Activated CD4-positive, alpha-beta T cell treated with anti-CD3 and anti-CD28 coated beads for 36 hours (primary cell): ENCODE measurements around the gene CNOT10. TPM values are rescaled to one million over a fixed set of nuclear protein-coding genes. Genes with fewer than 3 reads are reported as not detected.
"Not testable (repeated sequence)": the region's sequence is repeated elsewhere in the genome, so short reads cannot be mapped to it uniquely, and the experiment has no call there.

Experiments
- ATAC-seq: fragments of 200-7000 bp; cut with Tn5 transposase; one replicate; pipeline ENCODE4 v1.10.0; 2021; ENCODE audit warnings: mild to moderate bottlenecking, moderate library complexity
- CTCF ChIA-PET: fragments of 350-600 bp; sonication (Branson Sonifier 250); formaldehyde crosslinking; loops from one replicate; lab custom pipeline; 2021; ENCODE audit warnings: antibody characterized with exemption; lab: Charles Lee
- POLR2A ChIA-PET: fragments of 350-600 bp; sonication (Branson Sonifier 250); formaldehyde crosslinking; loops from one replicate; lab custom pipeline; 2021; ENCODE audit warnings: antibody characterized with exemption, inconsistent platforms; lab: Charles Lee
- DNase-seq: peaks from one replicate; pipeline ENCODE4 v3.0.0-alpha.2; 2020
- H3K27ac Mint-ChIP-seq: one replicate; pipeline ENCODE4 v1.8.0; 2021; ENCODE audit warnings: mixed read lengths
- H3K27me3 Mint-ChIP-seq: one replicate; pipeline ENCODE4 v1.8.0; 2021; ENCODE audit warnings: mixed read lengths
- H3K36me3 Mint-ChIP-seq: one replicate; pipeline ENCODE4 v1.8.0; 2021; ENCODE audit warnings: low read depth, mixed read lengths
- H3K4me1 Mint-ChIP-seq: one replicate; pipeline ENCODE4 v1.8.0; 2021; ENCODE audit warnings: mixed read lengths
- H3K4me3 Mint-ChIP-seq: one replicate; pipeline ENCODE4 v1.8.0; 2021; ENCODE audit warnings: mild to moderate bottlenecking, moderate library complexity, mixed read lengths
- H3K9me3 Mint-ChIP-seq: one replicate; pipeline ENCODE4 v1.8.0; 2021; ENCODE audit warnings: low read depth, mixed read lengths
- intact Hi-C, 2 experiments: fragments of 100-400 bp; cut with DNase I in 1 of 2; cut with micrococcal nuclease in 1 of 2; formaldehyde crosslinking; loops; one replicate each; pipeline versions ENCODE4 v1.14.2 to v1.15.1; 2022 to 2024; cut with DNase I, micrococcal nuclease
- total RNA-seq, 2 experiments: library from RNA; stranded (reverse); gene quantifications; one replicate each; pipeline ENCODE4 v1.2.3, GENCODE V29; 2021

CNOT10 gene
- total RNA-seq, 2 experiments from 2014 or later: 57.7 to 76.9 TPM

DNA sequence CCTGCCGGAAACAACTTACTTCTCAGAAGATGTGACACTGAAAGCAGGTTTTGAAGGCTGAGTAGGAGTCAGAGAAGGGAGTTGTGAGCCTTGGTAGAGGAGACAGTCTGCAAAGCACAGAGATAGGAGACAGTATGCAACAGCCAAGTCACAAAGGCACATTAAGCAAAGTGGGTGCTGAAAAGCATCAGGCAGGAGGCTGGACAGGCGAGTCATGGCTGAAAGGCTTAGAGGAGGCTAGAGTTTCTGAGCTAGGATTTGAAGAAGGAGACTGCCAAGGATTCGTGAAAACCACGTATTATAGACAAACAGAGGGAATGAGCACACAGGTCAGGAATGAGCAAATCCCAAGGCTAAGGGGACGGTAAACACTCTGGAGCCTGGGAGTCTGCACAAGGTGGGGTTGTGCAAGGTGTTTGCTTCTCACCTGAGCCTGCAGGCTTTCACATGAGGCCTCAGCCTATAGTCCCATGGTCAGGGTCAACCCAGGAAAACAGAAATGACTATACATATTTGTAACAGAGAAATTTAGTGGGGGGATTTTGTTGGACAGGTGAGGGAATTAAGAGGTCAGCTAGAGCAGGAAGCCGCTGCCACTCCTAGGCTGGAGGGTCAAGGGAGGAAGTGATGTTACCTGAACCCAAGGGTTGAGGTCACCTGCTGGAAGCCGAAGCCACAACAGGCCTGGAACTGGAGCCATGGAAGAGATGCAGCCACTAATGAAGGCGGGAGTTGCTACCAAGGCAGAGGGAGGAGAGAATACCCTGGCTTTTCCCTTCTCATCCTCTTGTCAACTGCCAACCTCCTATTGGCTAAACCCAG lies 109.7 kb downstream of the CNOT10 start:
- no peak for ATAC-seq
- intact Hi-C loops: no loop called here
- Mint-ChIP-seq H3K4me1 (no peaks in the 10 kb centered on the region), H3K9me3 (no peaks in the 10 kb centered on the region), H3K27me3 (peaks cover 2% of the 10 kb centered on the region), H3K27ac (no peak overlapping the region), H3K4me3 (no peak overlapping the region), H3K36me3 (no peaks in the 10 kb centered on the region)
- POLR2A ChIA-PET: no interaction called here
- CTCF ChIA-PET: no interaction called here
- no peak for DNase-seq

DNA sequence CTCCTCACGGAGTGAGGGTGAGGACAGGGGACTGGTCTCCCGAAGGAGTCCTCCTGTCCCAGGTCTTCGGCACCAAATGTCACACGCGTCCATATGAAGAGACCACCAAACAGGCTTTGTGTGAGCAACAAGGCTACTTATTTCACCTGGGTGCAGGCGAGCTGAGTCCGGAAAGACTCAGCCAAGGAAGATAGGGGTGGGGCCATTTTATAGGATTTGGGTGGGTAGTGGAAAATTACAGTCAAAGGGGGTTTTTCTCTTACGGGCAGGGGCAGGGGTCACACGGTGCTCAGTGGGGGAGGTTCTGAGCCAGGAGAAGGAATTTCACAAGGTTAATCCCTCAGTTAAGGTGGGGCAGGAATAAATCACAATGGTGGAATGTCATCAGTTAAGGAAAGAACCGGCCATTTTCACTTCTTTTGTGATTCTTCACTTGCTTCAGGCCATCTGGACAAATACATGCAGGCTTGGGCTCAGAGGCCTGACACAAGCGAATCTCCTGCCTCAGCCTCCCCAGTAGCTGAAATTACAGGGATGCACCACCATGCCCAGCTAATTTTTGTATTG lies 111.5 kb downstream of the CNOT10 start:
- CTCF ChIA-PET, intact Hi-C loops, POLR2A ChIA-PET, H3K27me3 Mint-ChIP-seq, H3K4me1 Mint-ChIP-seq, ATAC-seq, H3K4me3 Mint-ChIP-seq, DNase-seq, H3K27ac Mint-ChIP-seq, H3K9me3 Mint-ChIP-seq, H3K36me3 Mint-ChIP-seq: not testable (repeated sequence)

DNA sequence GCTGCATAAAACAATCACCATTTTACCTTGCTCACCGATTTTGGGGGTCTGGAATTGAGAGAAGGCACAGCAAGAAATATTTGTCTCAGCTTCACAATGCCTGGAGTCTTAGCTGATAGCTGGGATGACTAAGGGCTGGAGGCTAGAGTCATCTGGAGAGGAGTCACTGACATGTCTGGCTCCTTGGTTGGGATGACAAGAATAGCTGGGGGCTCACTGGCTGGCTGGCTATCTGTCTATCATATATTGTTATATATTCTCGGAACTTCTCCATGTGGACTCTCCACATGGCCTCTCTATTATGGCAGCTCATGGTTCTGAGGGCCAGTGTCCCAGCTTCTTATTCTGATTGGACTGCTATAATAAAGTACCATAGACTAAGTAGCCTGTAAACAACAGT lies 112.8 kb downstream of the CNOT10 start:
- Mint-ChIP-seq H3K36me3 (no peaks in the 10 kb centered on the region), H3K4me3 (no peak overlapping the region), H3K27ac (no peak overlapping the region), H3K4me1 (no peaks in the 10 kb centered on the region), H3K9me3 (no peaks in the 10 kb centered on the region), H3K27me3 (peaks cover 2% of the 10 kb centered on the region)
- POLR2A ChIA-PET: no interaction called here
- ATAC-seq (no peak), DNase-seq (no peak)
- intact Hi-C loops: no loop called here
- CTCF ChIA-PET: interaction anchor here (0.5 to 1.1 kb wide), 5 partner anchors 9 to 662 kb away, joined by 3 to 5 read pairs (median 3); no protein-coding TSS in a partner anchor

DNA sequence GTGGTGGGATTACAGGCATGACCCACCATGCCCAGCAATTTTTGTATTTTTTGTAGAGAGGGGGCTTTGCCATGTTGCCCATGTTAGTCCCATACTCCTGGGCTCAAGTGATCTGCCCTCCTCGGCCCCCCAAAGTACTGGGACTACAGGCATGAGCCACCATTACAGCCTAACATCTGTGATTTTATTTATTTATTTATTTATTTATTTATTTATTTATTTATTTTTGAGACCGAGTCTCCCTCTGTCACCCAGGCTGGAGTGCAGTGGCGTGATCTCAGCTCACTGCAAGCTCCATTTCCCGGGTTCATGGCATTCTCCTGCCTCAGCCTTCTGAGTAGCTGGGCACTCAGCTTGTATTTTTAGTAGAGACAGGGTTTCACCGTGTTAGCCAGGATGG lies 116.5 kb downstream of the CNOT10 start:
- H3K36me3 Mint-ChIP-seq, H3K27me3 Mint-ChIP-seq, CTCF ChIA-PET, DNase-seq, POLR2A ChIA-PET, H3K9me3 Mint-ChIP-seq, intact Hi-C loops, H3K4me1 Mint-ChIP-seq, ATAC-seq, H3K4me3 Mint-ChIP-seq, H3K27ac Mint-ChIP-seq: not testable (repeated sequence)

DNA sequence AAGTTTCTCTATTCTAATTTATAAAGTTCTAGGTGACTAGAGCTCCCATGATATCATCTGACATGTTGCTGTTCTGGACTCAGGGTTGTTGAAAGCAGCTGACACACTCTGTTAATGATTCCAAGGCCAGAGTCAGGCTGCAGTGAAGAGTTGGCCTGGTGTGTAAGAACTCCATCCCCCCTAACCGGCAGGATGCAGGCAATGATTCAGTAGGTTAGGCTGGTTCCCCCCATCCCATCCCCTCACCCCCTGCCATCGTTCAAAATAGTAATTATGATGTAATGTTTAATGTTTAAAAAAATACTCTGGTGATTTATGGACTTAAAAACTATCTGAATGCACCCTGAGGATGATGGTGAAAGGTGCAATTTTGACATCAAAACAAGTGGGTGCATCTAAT lies 128.2 kb downstream of the CNOT10 start:
- DNase-seq: no peak
- intact Hi-C loops: loop anchor here in 1 of 2 experiments (10.0 kb wide), 2 partner anchors 122 to 282 kb away; partner anchors contain the start of genes GLB1 and TMPPE
- Mint-ChIP-seq H3K4me3 (no peak overlapping the region), H3K4me1 (peaks cover 20% of the 10 kb centered on the region), H3K36me3 (no peaks in the 10 kb centered on the region), H3K27me3 (peaks cover 22% of the 10 kb centered on the region), H3K27ac (no peak overlapping the region), H3K9me3 (no peaks in the 10 kb centered on the region)
- ChIA-PET CTCF (no interaction called here), POLR2A (interaction anchor here (0.7 kb wide), 1 partner anchor 124 kb away, joined by 7 read pairs; no protein-coding TSS in a partner anchor)
- no peak for ATAC-seq

DNA sequence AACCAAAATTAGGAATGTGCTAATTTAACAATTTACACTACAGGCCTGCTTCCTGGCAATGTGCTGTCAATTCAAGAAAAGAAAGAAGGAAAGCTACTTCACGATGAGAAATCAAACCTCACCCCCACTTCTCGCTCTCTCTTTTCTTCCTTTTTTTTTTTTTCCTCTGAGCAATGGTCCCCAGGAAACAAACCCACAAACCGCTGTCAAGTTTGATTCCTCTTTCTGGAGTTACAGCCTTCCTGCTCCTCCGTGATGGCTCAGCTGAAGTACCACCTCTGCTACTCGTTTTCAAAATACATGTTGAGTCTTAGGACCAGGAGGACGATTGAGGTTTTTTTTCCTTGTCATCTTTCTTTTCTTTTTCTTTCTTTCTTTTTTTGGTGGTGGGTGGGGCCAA lies 129.4 kb downstream of the CNOT10 start:
- intact Hi-C loops: loop anchor here in 1 of 2 experiments (10.0 kb wide), 2 partner anchors 120 to 280 kb away; partner anchors contain the start of genes GLB1 and TMPPE
- Mint-ChIP-seq H3K27me3 (peaks cover 29% of the 10 kb centered on the region), H3K36me3 (no peaks in the 10 kb centered on the region)

DNA sequence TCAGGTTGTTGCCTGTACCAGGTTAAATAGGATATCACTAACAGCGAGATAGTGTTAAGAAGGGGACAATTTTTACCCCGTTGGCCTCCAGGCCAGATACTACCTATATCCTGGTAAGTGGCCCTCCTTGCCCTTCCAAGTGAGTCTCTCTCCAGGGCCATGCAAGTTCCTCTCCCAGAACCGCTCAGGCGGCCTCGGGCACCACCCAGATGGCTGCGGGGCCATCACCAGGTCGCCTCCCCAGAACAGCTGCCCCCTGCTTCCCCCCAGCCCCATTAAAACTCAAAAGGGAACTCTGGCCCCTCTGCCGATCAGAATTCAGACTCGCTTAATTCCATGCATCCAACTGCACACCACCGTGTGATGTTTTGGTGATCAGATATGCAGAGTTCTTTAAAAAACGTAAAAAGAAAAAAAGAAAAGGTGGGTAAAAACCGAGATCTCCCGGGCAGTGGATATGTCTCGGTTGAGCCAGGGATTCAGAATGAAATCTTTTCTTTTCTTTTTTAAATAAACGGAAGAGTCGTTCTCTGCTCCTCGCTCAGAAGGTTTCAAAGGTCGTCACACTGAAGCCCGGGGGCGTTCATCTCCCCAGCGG lies 131.0 kb downstream of the CNOT10 start:
- H3K27me3 Mint-ChIP-seq: peaks cover 35% of the 10 kb centered on the region
- CTCF ChIA-PET: interaction anchor here (1.0 kb wide), 1 partner anchor 87 kb away, joined by 5 read pairs; no protein-coding TSS in a partner anchor

More for the DNA sequence above, 129.4 kb downstream of the CNOT10 start:
- no peaks in the 10 kb centered on the region for H3K9me3 Mint-ChIP-seq
- ATAC-seq: no peak
- peaks cover 26% of the 10 kb centered on the region for H3K4me1 Mint-ChIP-seq
- ChIA-PET POLR2A (no interaction called here), CTCF (interaction anchor here (0.7 kb wide), 2 partner anchors 204 to 561 kb away, joined by 3 to 4 read pairs; no protein-coding TSS in a partner anchor)
- no peak overlapping the region for H3K4me3 Mint-ChIP-seq
- no peak overlapping the region for H3K27ac Mint-ChIP-seq
- no peak for DNase-seq

DNA sequence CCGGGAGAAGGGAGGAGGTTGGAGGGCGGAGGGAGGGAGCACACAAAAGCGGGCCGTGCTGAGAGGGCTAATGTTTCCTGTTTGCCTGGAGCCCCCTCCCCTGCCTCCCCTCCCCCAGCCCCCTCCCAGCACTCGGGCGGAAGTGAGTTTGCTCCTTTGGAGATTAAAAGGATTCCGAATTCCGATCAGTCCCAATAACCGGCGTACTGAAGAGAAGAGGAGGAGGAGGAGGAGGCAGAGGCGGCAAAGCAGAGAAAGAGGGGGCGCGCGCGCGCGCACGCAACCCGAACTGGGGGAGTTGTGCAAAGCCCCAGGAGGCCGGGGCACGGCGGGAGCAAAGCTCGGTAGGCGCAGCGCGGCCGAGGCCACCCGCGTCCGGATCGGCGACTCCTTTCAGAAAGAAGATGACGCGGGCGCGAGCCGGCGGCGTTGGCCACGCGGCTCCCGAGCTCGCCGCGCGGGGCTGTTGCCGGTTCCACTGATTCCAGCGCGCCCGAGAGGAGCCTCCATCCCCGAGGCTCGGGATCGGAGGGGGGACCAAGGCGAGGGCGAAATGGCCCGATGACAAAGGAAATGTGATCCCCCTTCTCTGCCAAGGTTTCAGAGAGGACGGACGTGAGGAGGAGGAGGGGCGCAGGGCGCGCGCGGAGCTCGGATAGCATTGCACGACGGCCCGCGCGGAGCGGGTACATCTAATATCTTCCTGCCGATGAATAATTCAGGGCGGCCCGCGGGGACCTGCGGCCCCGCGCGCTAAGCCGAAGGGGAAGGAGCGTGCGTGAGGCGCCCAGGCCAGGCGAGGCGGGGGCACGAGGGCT lies 131.7 kb downstream of the CNOT10 start:
- no peak overlapping the region for H3K27ac Mint-ChIP-seq
- POLR2A ChIA-PET: no interaction called here
- peak overlapping the region; percentile 62 for H3K4me3 Mint-ChIP-seq
- CTCF ChIA-PET: interaction anchor here (1.0 kb wide), 1 partner anchor 86 kb away, joined by 5 read pairs; no protein-coding TSS in a partner anchor
- H3K9me3 Mint-ChIP-seq: no peaks in the 10 kb centered on the region
- peak; percentile 23 for ATAC-seq
- peak; percentile 50 for DNase-seq
- H3K36me3 Mint-ChIP-seq: no peaks in the 10 kb centered on the region
- peaks cover 39% of the 10 kb centered on the region for H3K27me3 Mint-ChIP-seq
- H3K4me1 Mint-ChIP-seq: peaks cover 26% of the 10 kb centered on the region
- intact Hi-C loops: loop anchor here (1.0 to 10.0 kb wide), 4 partner anchors 35 to 401 kb away; partner anchors contain the start of genes GLB1 (in 1 of the 2), SUSD5 (in 1 of the 2) and TMPPE (in 1 of the 2)

More for the DNA sequence above, 131.0 kb downstream of the CNOT10 start:
- POLR2A ChIA-PET: no interaction called here
- H3K4me3 Mint-ChIP-seq: peak overlapping the region; percentile 62
- H3K4me1 Mint-ChIP-seq: peaks cover 26% of the 10 kb centered on the region
- no peaks in the 10 kb centered on the region for H3K9me3 Mint-ChIP-seq
- no peak for ATAC-seq
- no peak for DNase-seq
- intact Hi-C loops: loop anchor here (5.0 to 10.0 kb wide), 3 partner anchors 119 to 401 kb away; partner anchors contain the start of genes GLB1 (in 1 of the 2), SUSD5 (in 1 of the 2) and TMPPE (in 1 of the 2)
- H3K36me3 Mint-ChIP-seq: no peaks in the 10 kb centered on the region
- H3K27ac Mint-ChIP-seq: no peak overlapping the region

DNA sequence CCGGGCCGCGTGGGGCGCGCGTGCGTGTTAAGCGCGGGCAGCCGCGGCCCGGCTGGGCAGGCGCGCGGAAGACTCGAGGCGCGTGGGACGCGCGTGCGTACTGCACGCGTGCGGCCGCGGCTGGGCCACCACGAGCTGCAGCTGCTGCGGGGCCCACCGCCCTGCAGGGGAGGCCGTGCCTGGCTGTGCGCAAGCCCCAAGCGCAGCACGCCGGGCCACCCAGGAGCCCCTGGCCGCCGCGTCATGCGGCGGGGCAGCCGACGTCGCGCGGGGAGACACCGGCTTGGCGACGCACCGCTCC lies 132.2 kb downstream of the CNOT10 start:
- intact Hi-C loops: loop anchor here (1.0 to 10.0 kb wide), 4 partner anchors 36 to 400 kb away; partner anchors contain the start of genes GLB1 (in 1 of the 2), SUSD5 (in 1 of the 2) and TMPPE (in 1 of the 2)
- Mint-ChIP-seq H3K9me3 (no peaks in the 10 kb centered on the region), H3K4me3 (peak overlapping the region; percentile 67), H3K4me1 (peaks cover 26% of the 10 kb centered on the region), H3K36me3 (no peaks in the 10 kb centered on the region), H3K27me3 (peaks cover 41% of the 10 kb centered on the region), H3K27ac (no peak overlapping the region)
- peak; percentile 23 for ATAC-seq
- CTCF ChIA-PET: interaction anchor here (1.0 kb wide), 1 partner anchor 86 kb away, joined by 5 read pairs; no protein-coding TSS in a partner anchor
- DNase-seq: peak; percentile 25
- POLR2A ChIA-PET: no interaction called here

DNA sequence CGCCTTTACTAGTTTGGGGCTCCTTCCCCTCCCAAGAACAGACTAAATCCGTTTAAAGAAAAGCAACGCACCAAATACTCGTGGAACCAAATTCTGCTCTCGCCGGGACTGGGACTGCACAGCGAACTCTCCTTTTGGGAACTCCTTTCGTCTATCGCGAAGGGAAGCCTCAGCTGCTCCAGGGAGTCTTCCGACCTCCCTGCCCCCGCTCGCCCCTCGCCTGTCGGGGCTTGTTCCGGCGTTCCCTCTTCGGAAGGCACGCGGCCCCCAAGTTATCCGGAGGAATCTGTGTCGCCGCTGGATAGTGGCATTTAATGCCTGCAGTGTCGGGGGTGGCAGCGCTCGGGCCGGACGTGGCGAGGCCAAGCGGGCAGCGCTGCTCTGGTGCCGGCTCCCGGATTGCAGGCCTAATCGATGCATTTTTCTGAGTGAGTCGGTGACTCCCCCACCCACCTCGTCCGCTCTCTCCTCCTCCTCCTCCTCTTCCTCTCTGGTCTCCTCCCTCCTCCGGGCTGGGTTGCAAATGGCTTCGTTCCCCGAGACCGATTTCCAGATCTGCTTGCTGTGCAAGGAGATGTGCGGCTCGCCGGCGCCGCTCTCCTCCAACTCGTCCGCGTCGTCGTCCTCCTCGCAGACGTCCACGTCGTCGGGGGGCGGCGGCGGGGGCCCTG lies 132.7 kb downstream of the CNOT10 start, which contains the start of gene TRIM71:
TRIM71 (plus strand) TSS at position 440 of the 671 bp plus-strand sequence; CDS start at position 524, 84 bp downstream.
- H3K4me1 Mint-ChIP-seq: peaks cover 26% of the 10 kb centered on the region
- no peaks in the 10 kb centered on the region for H3K9me3 Mint-ChIP-seq
- H3K27me3 Mint-ChIP-seq: peaks cover 41% of the 10 kb centered on the region
- ATAC-seq (peak; percentile 36), DNase-seq (no peak)
- intact Hi-C loops: loop anchor here (1.0 to 10.0 kb wide), 4 partner anchors 36 to 400 kb away; partner anchors contain the start of genes GLB1 (in 1 of the 2), SUSD5 (in 1 of the 2) and TMPPE (in 1 of the 2)
- H3K27ac Mint-ChIP-seq: peak within 1 kb of the TSS; percentile 13
- ChIA-PET POLR2A (no interaction called here), CTCF (no interaction called here)
- H3K36me3 Mint-ChIP-seq: no peaks in the 10 kb centered on the region
- peak within 1 kb of the TSS; percentile 67 for H3K4me3 Mint-ChIP-seq
